PC-9 (cell line): Measurements from ENCODE around the gene MACROD1.

ENCODE experiments used
- EZH2 ChIP-seq: fragments of 200-600 bp; sonication (generic); IDR thresholded peaks from 2 replicates; pipeline ENCODE4 v1.8.0; 2017; ENCODE audit warnings: antibody characterized with exemption, low read depth
- TF ChIP-seq, protein P1 (sequence below): fragments of 200-600 bp; sonication (generic); conservative IDR thresholded peaks from 2 replicates; pipeline ENCODE4 v1.6.1; 2017; ENCODE audit warnings: mixed run types, antibody characterized with exemption, mild to moderate bottlenecking, moderate library complexity

DNA sequence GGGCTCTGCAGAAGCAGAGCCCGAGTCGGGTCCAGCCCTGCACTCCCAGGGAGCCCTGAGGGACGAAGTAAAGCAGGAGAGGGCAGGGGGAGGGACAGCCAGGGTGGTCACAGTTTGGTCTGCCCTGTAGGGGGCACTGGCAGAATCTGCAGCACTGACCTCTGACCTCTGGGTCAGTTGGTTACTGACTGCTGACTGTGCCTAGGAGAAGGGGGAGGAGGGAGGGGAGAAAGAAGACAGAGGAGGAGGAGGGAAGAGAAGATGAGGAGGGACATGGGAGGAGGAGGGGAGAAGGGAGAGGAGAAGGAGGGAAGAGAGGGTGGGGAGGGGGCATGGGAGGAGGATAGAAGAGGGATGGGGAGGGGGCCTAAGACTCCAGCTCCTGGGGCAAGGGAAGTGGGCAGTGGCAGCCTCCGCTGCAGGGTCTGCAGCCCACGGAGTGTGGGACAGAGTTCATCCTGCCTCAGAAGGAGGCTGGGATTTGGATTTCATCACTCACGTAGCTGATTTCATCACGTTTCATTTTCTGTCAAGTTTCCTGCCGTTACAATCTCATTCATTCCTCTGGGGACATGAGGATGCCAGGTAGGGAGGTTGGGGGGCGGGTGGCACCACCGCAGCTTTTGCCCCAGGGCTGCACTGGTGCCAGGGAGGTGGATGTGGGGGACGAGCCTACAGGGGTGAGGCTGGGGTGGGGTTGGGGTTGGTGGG is 75.0 kb downstream of the MACROD1 start:
- no peak for TF ChIP-seq EZH2
- TF ChIP-seq, protein P1, sequence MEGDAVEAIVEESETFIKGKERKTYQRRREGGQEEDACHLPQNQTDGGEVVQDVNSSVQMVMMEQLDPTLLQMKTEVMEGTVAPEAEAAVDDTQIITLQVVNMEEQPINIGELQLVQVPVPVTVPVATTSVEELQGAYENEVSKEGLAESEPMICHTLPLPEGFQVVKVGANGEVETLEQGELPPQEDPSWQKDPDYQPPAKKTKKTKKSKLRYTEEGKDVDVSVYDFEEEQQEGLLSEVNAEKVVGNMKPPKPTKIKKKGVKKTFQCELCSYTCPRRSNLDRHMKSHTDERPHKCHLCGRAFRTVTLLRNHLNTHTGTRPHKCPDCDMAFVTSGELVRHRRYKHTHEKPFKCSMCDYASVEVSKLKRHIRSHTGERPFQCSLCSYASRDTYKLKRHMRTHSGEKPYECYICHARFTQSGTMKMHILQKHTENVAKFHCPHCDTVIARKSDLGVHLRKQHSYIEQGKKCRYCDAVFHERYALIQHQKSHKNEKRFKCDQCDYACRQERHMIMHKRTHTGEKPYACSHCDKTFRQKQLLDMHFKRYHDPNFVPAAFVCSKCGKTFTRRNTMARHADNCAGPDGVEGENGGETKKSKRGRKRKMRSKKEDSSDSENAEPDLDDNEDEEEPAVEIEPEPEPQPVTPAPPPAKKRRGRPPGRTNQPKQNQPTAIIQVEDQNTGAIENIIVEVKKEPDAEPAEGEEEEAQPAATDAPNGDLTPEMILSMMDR: no peak
